ENCODE measurements around the gene PRKCH.

The PRKCH gene

GRCh38 chr14:61530896-61531295, 209.5 kb downstream of the PRKCH start:
- DNase-seq (ENCODE audit: extremely low read depth, low read depth), result no peak
- TF ChIP-seq, protein P1, sequence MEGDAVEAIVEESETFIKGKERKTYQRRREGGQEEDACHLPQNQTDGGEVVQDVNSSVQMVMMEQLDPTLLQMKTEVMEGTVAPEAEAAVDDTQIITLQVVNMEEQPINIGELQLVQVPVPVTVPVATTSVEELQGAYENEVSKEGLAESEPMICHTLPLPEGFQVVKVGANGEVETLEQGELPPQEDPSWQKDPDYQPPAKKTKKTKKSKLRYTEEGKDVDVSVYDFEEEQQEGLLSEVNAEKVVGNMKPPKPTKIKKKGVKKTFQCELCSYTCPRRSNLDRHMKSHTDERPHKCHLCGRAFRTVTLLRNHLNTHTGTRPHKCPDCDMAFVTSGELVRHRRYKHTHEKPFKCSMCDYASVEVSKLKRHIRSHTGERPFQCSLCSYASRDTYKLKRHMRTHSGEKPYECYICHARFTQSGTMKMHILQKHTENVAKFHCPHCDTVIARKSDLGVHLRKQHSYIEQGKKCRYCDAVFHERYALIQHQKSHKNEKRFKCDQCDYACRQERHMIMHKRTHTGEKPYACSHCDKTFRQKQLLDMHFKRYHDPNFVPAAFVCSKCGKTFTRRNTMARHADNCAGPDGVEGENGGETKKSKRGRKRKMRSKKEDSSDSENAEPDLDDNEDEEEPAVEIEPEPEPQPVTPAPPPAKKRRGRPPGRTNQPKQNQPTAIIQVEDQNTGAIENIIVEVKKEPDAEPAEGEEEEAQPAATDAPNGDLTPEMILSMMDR (IDR thresholded peaks at IDR 0.05; ENCODE audit: low read depth, low read length, missing control alignments), result no peak
- H3K4me3 ChIP-seq (replicated peaks; ENCODE audit: low read depth, low read length), result no peak overlapping the region

- no peak for DNase-seq (ENCODE audit: extremely low read depth, low read depth)
- TF ChIP-seq, protein P1 (IDR thresholded peaks at IDR 0.05; ENCODE audit: low read depth, low read length, missing control alignments), result no peak
- no peak overlapping the region for H3K4me3 ChIP-seq (replicated peaks; ENCODE audit: low read depth, low read length)
Observed at GRCh38 chr14:61531465-61532122, 210.2 kb downstream of the PRKCH start.

DNA sequence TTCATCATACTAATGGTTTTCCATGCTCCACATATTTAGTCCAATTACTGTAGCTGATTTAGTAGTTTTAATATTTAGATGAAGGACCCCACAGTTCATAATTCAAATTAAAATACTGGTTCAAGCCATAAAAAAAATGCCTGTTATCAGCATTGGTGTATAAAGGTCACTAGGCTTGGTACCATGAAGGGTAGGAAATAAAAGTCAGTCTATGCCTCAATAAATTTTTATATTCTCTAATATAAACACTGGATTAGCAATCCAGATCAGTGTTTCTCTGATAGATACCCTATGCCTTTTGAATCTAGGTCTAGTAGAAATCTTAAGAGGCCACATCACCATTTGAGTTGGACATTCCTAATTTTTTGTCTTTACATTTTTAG, 210.7 kb downstream of the PRKCH start:
- H3K4me3 ChIP-seq (replicated peaks; ENCODE audit: low read depth, low read length), result no peak overlapping the region
- TF ChIP-seq, protein P1 (IDR thresholded peaks at IDR 0.05; ENCODE audit: low read depth, low read length, missing control alignments), result no peak
- DNase-seq (ENCODE audit: extremely low read depth, low read depth), result no peak

DNA sequence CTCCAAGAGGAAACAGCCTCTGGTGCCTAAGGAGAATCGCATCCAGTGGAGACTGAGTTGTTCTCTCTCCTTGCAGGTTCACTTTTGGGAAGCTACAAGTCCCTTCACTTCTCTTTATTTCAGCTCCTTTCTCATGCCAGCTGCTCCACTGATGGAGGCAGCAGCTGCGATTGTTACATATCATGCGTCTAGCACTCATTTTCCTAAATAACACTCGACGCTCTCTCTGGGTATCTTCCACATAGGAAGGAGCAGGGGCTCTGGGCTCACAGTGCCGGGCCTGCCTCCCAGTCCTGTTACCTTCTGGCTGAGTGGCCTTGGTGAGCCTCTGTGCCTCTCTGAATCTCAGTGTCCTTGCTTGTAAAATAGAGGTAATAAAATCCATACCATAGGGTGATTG, 211.4 kb downstream of the PRKCH start:
- no peak overlapping the region for H3K4me3 ChIP-seq (replicated peaks; ENCODE audit: low read depth, low read length)
- DNase-seq (ENCODE audit: extremely low read depth, low read depth), result no peak
- TF ChIP-seq, protein P1 (IDR thresholded peaks at IDR 0.05; ENCODE audit: low read depth, low read length, missing control alignments), result no peak

DNA sequence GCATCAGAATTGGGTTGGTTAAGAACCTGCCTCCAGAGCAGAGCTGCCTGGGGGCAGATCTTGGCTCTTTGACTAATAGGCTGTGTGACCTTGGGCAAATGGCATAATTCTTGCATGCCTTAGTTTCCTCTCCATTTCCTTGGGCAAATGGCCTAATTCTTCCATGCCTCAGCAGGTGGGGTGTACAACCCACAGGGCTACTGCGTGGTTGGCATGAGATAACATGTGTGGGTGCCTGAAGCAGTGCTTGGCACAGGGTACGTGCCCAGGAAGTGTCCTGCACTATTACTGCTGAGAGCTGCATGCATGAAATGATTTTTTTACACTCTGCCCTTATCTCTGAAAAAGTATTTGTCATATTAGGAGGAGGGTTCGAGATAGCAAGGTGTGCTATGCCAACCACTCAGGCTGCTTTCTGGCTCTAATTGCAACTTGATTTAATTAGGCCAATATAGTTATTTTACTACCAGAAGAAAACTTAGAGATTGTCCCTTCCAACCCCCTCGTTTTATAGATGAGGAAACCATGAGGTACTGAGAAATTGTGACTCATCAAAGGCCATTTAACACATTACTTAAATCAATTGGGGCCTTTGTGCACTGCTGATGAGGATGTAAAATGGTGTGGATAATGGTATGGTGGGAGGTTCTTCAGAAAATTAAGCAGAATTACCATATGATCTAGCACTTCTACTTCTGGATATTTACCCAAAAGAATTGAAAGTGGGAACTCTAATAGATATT, 212.3 kb downstream of the PRKCH start:
- no peak for DNase-seq (ENCODE audit: extremely low read depth, low read depth)
- TF ChIP-seq, protein P1 (IDR thresholded peaks at IDR 0.05; ENCODE audit: low read depth, low read length, missing control alignments), result no peak
- H3K4me3 ChIP-seq (replicated peaks; ENCODE audit: low read depth, low read length), result no peak overlapping the region

DNA sequence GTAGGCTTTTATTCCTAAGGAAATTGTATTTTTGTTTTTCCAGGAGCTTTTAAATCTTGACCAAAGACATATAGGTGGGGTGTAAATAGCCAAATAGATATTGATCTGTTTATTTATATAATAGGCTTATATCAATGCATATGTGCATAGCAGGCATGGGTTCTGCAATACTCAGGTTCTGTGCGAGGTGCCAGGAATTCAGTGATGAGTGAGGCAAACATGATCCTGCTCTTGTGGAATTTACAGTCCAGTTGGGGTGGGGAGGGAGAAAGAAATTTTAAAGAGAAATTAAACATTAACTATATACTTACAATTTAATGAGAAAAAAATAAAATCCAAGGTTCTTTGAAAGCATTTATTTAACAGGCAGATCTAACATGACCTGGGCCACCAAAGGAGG, 213.7 kb downstream of the PRKCH start:
- DNase-seq (ENCODE audit: extremely low read depth, low read depth), result no peak
- H3K4me3 ChIP-seq (replicated peaks; ENCODE audit: low read depth, low read length), result no peak overlapping the region
- TF ChIP-seq, protein P1 (IDR thresholded peaks at IDR 0.05; ENCODE audit: low read depth, low read length, missing control alignments), result no peak
